Kidney epithelial cell (primary cell): ENCODE measurements around the gene TLR9. TPM values are rescaled to one million over a fixed set of nuclear protein-coding genes. Genes with fewer than 3 reads are reported as not detected.

Experiments
- DNase-seq: peaks from one replicate; pipeline ENCODE4 v3.0.0-alpha.2; 2010; ENCODE audit warnings: low read depth
- H3K27me3 ChIP-seq: 2 replicates; pipeline ENCODE4 v1.6.0; 2011; ENCODE audit warnings: low read length; ENCODE audit not compliant: control insufficient read depth, insufficient read depth
- H3K36me3 ChIP-seq: 2 replicates; pipeline ENCODE4 v1.5.1; 2011; ENCODE audit warnings: low read length; ENCODE audit not compliant: control insufficient read depth, insufficient read depth
- H3K4me3 ChIP-seq: 2 replicates; pipeline ENCODE4 v1.5.1; 2011; ENCODE audit warnings: low read depth, mild to moderate bottlenecking, control low read depth, low read length
- total RNA-seq: library from RNA; depleted of rRNA; stranded (reverse); fragments of >200 nt; gene quantifications from 2 replicates; pipeline ENCODE4 v1.2.3, GENCODE V29; 2015
- TF ChIP-seq, protein P1 (sequence below): IDR thresholded peaks from 2 replicates; pipeline ENCODE4 v1.5.1; 2011; ENCODE audit warnings: mild to moderate bottlenecking, moderate library complexity, low read length, control low read depth, inconsistent platforms; ENCODE audit not compliant: insufficient read depth, poor library complexity, severe bottlenecking

TLR9 gene
- total RNA-seq, 1 donor from 2014 or later: not detected

DNA sequence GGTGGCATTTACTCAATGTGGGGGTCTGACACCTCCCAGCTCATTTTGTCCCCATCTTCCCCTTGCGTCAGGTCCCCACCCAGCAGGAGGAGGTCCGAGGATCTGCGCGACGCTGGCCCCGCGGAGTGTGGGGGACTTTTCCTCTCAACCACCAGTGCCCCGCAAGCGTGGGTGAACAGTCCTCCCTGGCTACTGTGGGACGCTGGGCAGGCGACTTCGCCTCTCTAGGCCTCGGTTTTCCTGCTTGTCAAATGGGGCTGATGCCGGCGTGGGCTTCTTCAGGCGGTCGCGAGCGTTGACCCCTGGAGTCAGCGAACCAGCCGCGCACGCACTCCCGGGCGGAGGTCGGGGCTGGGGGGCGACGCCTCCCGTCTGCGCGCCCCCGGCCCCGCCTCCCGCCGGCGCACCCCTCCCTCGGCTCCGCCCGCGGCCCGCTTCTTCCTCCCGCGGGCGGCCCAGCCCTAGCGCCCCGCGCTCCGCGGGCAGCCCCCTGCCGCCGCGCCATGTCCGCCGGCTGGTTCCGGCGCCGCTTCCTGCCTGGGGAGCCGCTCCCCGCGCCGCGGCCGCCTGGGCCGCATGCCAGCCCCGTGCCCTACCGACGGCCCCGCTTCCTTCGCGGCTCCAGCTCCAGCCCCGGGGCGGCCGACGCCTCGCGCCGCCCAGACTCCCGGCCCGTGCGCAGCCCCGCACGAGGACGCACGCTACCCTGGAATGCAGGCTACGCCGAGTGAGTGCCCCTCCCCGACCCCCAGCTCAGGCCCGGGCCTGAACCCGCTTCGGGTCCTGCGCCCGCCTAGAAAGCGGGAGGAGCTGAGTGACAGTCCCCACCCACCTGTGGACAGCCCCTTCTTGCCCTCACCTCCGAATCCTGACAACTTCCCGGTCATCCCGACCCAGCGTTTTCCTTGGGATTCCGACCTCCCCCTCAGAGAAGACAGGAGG is 20.1 kb upstream of the TLR9 start, which contains the start of gene PPM1M:
TSS of gene PPM1M (plus strand) at position 438 of the 942 bp plus-strand sequence. CDS start at position 504, 66 bp downstream.
- TF ChIP-seq, protein P1, sequence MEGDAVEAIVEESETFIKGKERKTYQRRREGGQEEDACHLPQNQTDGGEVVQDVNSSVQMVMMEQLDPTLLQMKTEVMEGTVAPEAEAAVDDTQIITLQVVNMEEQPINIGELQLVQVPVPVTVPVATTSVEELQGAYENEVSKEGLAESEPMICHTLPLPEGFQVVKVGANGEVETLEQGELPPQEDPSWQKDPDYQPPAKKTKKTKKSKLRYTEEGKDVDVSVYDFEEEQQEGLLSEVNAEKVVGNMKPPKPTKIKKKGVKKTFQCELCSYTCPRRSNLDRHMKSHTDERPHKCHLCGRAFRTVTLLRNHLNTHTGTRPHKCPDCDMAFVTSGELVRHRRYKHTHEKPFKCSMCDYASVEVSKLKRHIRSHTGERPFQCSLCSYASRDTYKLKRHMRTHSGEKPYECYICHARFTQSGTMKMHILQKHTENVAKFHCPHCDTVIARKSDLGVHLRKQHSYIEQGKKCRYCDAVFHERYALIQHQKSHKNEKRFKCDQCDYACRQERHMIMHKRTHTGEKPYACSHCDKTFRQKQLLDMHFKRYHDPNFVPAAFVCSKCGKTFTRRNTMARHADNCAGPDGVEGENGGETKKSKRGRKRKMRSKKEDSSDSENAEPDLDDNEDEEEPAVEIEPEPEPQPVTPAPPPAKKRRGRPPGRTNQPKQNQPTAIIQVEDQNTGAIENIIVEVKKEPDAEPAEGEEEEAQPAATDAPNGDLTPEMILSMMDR: no peak
- H3K27me3 ChIP-seq: no peaks in the 10 kb centered on the region
- no peaks in the 10 kb centered on the region for H3K36me3 ChIP-seq
- no peak for DNase-seq
- H3K4me3 ChIP-seq: peak within 1 kb of the TSS; percentile 29

DNA sequence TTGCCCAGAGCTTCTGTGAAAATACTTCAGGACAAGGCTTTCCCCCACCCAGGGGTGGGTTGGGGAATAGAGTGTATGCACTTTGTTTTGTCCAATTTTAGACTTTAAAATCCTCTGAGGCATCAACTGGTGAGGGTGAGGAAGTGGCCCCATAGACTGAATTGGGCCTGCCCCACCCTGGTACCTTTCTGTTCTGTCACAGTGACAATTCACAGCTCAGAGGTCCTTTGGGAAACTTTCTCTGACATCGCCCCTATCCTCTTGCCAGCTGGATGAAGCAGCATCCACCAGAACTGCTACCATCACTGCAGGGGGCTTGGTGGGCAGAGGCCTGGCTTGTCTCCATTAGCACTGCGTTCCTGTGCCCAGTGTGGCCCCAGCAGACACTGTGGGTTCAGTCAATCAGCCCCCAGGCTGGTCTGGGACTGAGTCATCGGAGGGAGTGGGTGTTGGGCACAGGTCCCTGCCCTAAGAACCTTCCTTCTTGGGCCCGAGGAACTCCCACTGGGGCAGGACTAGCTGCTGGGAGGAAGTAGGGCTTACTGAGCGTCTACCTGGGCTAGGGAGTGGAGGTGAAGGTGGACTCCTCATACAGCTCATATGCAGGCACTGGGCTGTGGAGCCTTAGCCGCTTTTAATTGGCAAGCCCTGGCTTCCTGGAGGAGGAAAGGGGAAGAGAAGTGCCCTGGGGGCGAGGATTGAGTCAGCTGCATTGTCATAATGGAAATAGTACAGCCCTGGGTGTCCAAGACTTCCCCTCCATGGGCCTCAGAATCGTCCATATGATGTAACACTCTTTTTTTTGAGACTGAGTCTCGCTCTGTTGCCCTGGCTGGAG is 18.6 kb upstream of the TLR9 start:
- no peak overlapping the region for H3K4me3 ChIP-seq
- no peaks in the 10 kb centered on the region for H3K36me3 ChIP-seq
- TF ChIP-seq, protein P1: no peak
- no peaks in the 10 kb centered on the region for H3K27me3 ChIP-seq
- DNase-seq: no peak

DNA sequence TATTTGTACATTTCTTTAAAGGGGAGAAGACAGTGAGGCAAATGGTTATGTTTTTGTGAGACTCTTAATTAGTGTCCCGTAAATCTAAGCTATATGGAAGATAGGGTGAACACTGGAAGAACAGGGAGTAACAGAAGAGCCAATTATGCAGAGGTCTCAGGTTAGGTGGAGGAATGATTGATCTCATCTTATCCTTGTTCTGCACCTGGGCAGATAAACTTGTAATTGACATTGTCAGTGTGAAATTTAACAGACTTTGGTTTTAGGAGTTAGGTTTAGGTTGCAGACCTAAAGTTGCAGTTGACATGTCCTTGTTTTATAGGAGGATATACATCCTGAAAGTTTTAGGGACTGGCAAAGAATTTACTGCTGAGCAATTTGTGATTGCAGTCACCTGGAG is 16.6 kb upstream of the TLR9 start:
- Histone ChIP-seq H3K27me3 (no peaks in the 10 kb centered on the region), H3K36me3 (no peaks in the 10 kb centered on the region), H3K4me3 (no peak overlapping the region)
- TF ChIP-seq, protein P1: no peak
- DNase-seq: no peak

DNA sequence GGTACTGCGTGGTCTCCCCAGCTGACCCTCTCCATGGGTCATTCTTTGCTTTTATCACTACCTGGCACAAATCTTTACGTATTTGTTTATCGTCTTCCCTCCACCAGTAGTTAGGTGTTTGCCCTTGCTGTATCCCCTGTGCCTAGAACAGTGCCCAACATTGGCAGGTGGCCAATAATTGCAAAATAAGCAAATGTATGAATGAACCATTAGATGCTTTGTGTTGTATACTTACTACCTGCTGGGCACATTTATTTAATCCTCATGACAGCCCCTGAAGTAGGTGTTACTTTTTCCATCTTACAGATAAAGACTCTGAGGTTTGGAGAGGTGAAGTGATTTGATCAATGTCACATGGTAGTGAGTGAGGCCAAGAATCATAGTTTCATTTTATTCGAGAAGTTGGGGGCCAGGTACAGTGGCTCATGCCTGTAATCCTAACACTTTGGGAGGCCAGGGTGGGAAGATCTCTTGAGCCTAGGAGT is 15.5 kb upstream of the TLR9 start:
- Histone ChIP-seq H3K4me3 (no peak overlapping the region), H3K36me3 (no peaks in the 10 kb centered on the region), H3K27me3 (no peaks in the 10 kb centered on the region)
- DNase-seq: no peak
- TF ChIP-seq, protein P1: no peak

DNA sequence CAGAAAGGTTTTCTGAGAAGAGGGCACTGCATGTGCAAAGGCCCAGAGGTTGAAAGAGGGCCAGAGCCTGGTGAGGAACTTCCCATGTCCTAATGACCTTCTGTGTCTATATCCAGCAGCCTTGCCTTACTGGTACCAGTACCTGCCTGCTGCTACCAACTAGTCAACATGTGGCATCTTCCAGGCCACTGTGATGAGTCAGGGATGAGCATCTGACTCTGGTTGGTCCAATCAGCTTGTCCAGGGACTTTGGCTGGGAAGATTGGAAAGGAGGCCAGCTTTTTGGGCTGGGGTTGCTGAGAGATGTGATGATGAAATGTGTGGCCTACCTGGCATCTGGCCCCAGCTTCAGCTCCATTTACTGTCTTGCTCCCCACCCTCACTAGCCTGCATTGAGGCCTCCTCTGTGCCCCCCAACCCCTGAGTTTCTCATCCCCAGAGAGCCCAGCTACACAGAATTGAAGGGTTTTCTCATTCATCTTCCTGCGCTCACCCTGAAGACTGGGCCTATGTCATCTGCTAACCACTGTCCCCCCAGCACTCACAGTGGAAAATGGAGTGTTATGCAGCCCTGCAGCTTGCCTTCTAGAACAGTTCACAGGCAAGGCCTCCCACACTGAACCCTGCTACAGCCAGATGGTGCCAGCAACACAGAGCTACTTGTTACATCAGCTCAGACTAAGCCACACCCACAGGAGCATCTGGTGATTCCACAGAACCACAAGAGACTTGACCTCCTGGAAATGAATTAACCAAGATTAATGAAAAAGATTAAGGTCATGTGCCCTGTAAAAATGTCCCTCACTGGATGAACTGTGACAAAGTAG is 14.8 kb upstream of the TLR9 start:
- Histone ChIP-seq H3K4me3 (no peak overlapping the region), H3K36me3 (no peaks in the 10 kb centered on the region), H3K27me3 (no peaks in the 10 kb centered on the region)
- peak; percentile 72 for DNase-seq
- TF ChIP-seq, protein P1: no peak
